HepG2 (cell line): ENCODE results near the gene RPGRIP1. TPM values are rescaled to one million over a fixed set of nuclear protein-coding genes. Genes with fewer than 3 reads are reported as not detected.

Experiments used
- ATAC-seq: fragments of 200-7000 bp; cut with Tn5 transposase; 3 replicates; pipeline ENCODE4 v1.9.1; 2020; ENCODE audit warnings: mild to moderate bottlenecking, moderate library complexity
- BruUV-seq: library from RNA; stranded (reverse); fragments of 400-500 nt; replicated peaks from 2 replicates; lab custom pipeline; 2021; lab: Mats Ljungman, UMichigan
- CTCF ChIA-PET: fragments of 300-600 bp; formaldehyde crosslinking; extraction: SDS; loops from one replicate; lab custom pipeline; 2021; ENCODE audit warnings: low total read pairs, inconsistent platforms, low intra/inter-chr PET ratio; lab: Yijun Ruan, JAX
- POLR2A ChIA-PET: fragments of 350-600 bp; sonication (Branson Sonifier 250); formaldehyde crosslinking; loops from one replicate; lab custom pipeline; 2020; ENCODE audit warnings: antibody characterized with exemption, inconsistent platforms; lab: Yijun Ruan, JAX
- DNase-seq: peaks from one replicate; pipeline ENCODE4 v3.0.0-alpha.2; 2015; ENCODE audit warnings: low spot score
- FAIRE-seq: peaks from 3 replicates; lab custom pipeline; 2011; peaks lifted over from hg19 to GRCh38; lab: Jason Lieb, UNC
- H2AFZ ChIP-seq: one replicate; pipeline ENCODE4 v1.6.1; 2011; ENCODE audit warnings: low read length, inconsistent platforms
- H3K27ac ChIP-seq: fragments of 300-600 bp; 3 replicates; pipeline ENCODE4 v1.8.0; 2011; ENCODE audit warnings: mixed run types, mild to moderate bottlenecking, mixed read lengths, low read length, inconsistent platforms; ENCODE audit not compliant: insufficient read depth; ENCODE audit errors: extremely low read length
- H3K27me3 ChIP-seq, 2 experiments: fragments of 200-600 bp in 1 of 2; 2 replicates in 1 of 2; 3 replicates in 1 of 2; pipeline versions ENCODE4 v1.6.0 to v1.8.0; 2011; ENCODE audit warnings: low read length in 2 of 2, mild to moderate bottlenecking in 2 of 2, moderate library complexity in 2 of 2, inconsistent platforms in 1 of 2; ENCODE audit not compliant: insufficient read depth in 2 of 2, control insufficient read depth in 1 of 2
- H3K36me3 ChIP-seq, 2 experiments: fragments of 200-600 bp in 1 of 2; replicated peaks in 1 of 2; 2 replicates in 1 of 2; 3 replicates in 1 of 2; pipeline versions ENCODE4 v1.5.1 to v1.8.0; 2011; ENCODE audit warnings: low read length in 2 of 2, inconsistent platforms in 1 of 2; ENCODE audit not compliant: insufficient read depth in 2 of 2, control insufficient read depth in 1 of 2
- H3K4me1 ChIP-seq: 2 replicates; pipeline ENCODE4 v1.5.1; 2012; ENCODE audit warnings: low read length, inconsistent platforms; ENCODE audit not compliant: insufficient read depth
- H3K4me2 ChIP-seq: 2 replicates; pipeline ENCODE4 v1.6.0; 2011; ENCODE audit warnings: low read depth, low read length, inconsistent platforms
- H3K4me3 ChIP-seq, 3 experiments: fragments of 200-600 bp in 1 of 3; sonication (generic), shearing (Covaris generic) in 1 of 3; replicated peaks in 1 of 3; 2 replicates each; pipeline ENCODE4 v1.5.1; 2011 to 2016; ENCODE audit warnings: low read length in 3 of 3, inconsistent platforms in 2 of 3, low read depth in 2 of 3, mild to moderate bottlenecking in 2 of 3, control low read depth in 1 of 3, mixed read lengths in 1 of 3; ENCODE audit not compliant: insufficient read depth in 1 of 3
- H3K79me2 ChIP-seq: one replicate; pipeline ENCODE4 v1.6.1; 2011; ENCODE audit warnings: low read length, inconsistent platforms; ENCODE audit not compliant: insufficient read depth
- H3K9ac ChIP-seq: 2 replicates; pipeline ENCODE4 v1.6.0; 2011; ENCODE audit warnings: mild to moderate bottlenecking, low read depth, low read length, inconsistent platforms; ENCODE audit not compliant: insufficient read depth
- H3K9me3 ChIP-seq: 2 replicates; pipeline ENCODE4 v1.5.1; 2012; ENCODE audit warnings: mild to moderate bottlenecking, low read length
- H4K20me1 ChIP-seq: 2 replicates; pipeline ENCODE4 v1.6.0; 2011; ENCODE audit warnings: inconsistent platforms, mild to moderate bottlenecking, low read length, moderate library complexity; ENCODE audit not compliant: insufficient read depth
- ELF3 ChIP-seq: IDR thresholded peaks from 2 replicates; pipeline ENCODE4 v1.6.1; 2016; ENCODE audit warnings: missing genetic modification reagents, missing compliant biosample characterization
- FOXP4 ChIP-seq: sonication (generic); formaldehyde crosslinking; IDR thresholded peaks from 2 replicates; pipeline ENCODE4 v1.4.0; 2020; ENCODE audit warnings: missing genetic modification reagents
- KDM6A ChIP-seq: IDR thresholded peaks from 2 replicates; pipeline ENCODE4 v1.6.1; 2016; ENCODE audit warnings: low read depth
- RBAK ChIP-seq: sonication (generic); formaldehyde crosslinking; IDR thresholded peaks from 2 replicates; pipeline ENCODE4 v1.5.1; 2020; ENCODE audit warnings: mild to moderate bottlenecking, missing genetic modification reagents
- SUZ12 ChIP-seq: fragments of 150-350 bp; IDR thresholded peaks from 2 replicates; pipeline ENCODE4 v1.6.1; 2014; ENCODE audit warnings: low read depth, low read length
- ZMYM4 ChIP-seq: sonication (generic); formaldehyde crosslinking; IDR thresholded peaks from 2 replicates; pipeline ENCODE4 v1.8.1; 2023; ENCODE audit warnings: mild to moderate bottlenecking, missing genetic modification reagents
- ZNF12 ChIP-seq: sonication (generic); formaldehyde crosslinking; IDR thresholded peaks from 2 replicates; pipeline ENCODE4 v1.5.0; 2020; ENCODE audit warnings: missing genetic modification reagents
- ZNF225 ChIP-seq: sonication (generic); formaldehyde crosslinking; IDR thresholded peaks from 2 replicates; pipeline ENCODE4 v1.4.0; 2020; ENCODE audit warnings: mild to moderate bottlenecking, missing genetic modification reagents
- ZNF234 ChIP-seq: sonication (generic); formaldehyde crosslinking; conservative IDR thresholded peaks from 2 replicates; pipeline ENCODE4 v1.5.1; 2020; ENCODE audit warnings: mild to moderate bottlenecking, missing genetic modification reagents
- ZNF264 ChIP-seq: sonication (generic); formaldehyde crosslinking; IDR thresholded peaks from 2 replicates; pipeline ENCODE4 v1.4.0; 2020; ENCODE audit warnings: missing genetic modification reagents
- ZNF335 ChIP-seq: sonication (generic); formaldehyde crosslinking; IDR thresholded peaks from 2 replicates; pipeline ENCODE4 v1.4.0; 2020; ENCODE audit warnings: missing genetic modification reagents
- ZNF576 ChIP-seq: sonication (generic); formaldehyde crosslinking; IDR thresholded peaks from 2 replicates; pipeline ENCODE4 v1.4.0; 2020; ENCODE audit warnings: mild to moderate bottlenecking, missing genetic modification reagents
- ZNF660 ChIP-seq: sonication (generic); formaldehyde crosslinking; IDR thresholded peaks from 2 replicates; pipeline ENCODE4 v1.5.1; 2020; ENCODE audit warnings: mild to moderate bottlenecking, low read depth, missing genetic modification reagents, borderline replicate concordance
- ZNF746 ChIP-seq: sonication (generic); formaldehyde crosslinking; IDR thresholded peaks from 2 replicates; pipeline ENCODE4 v1.8.0; 2022; ENCODE audit warnings: mild to moderate bottlenecking, missing genetic modification reagents
- ZNF777 ChIP-seq: sonication (generic); formaldehyde crosslinking; IDR thresholded peaks from 2 replicates; pipeline ENCODE4 v1.4.0; 2020; ENCODE audit warnings: missing genetic modification reagents
- ZNF841 ChIP-seq: sonication (generic); formaldehyde crosslinking; IDR thresholded peaks from 2 replicates; pipeline ENCODE4 v1.8.1; 2023; ENCODE audit warnings: missing genetic modification reagents, borderline replicate concordance
- ZSCAN29 ChIP-seq: sonication (generic); formaldehyde crosslinking; conservative IDR thresholded peaks from 2 replicates; pipeline ENCODE4 v1.4.0; 2020; ENCODE audit warnings: mild to moderate bottlenecking, missing genetic modification reagents
- WGBS: methylation state at CpG from one replicate; pipeline ENCODE4 v1.1.6; 2017; ENCODE audit warnings: low lambda C conversion rate; 5-methylcytosine and 5-hydroxymethylcytosine counted together
- in situ Hi-C: cut with HindIII; loops from 2 replicates; pipeline ENCODE4 v1.10.0; 2017; ENCODE audit warnings: low pct_unique_long_range_greater_than_20kb; ENCODE audit not compliant: extremely low pct_ligation_motif_present
- intact Hi-C: fragments of 100-400 bp; cut with micrococcal nuclease; formaldehyde crosslinking; loops from one replicate; pipeline ENCODE4 v1.10.0; 2022; ENCODE audit not compliant: unreplicated experiment
- polyA plus RNA-seq, 8 experiments: library from polyadenylated mRNA; depleted of rRNA in 3 of 8; stranded (reverse) in 7 of 8; unstranded in 1 of 8; fragments of >200 nt; fragmentation: Illumina TruSeq in 4 of 8; extraction: Trizol in 4 of 8; gene quantifications; 2 replicates each; pipeline versions ENCODE4 v1.2.1 to v1.2.3, GENCODE V29; 2011 to 2016; ENCODE audit warnings: low read depth in 4 of 8, missing spikeins in 1 of 8, mixed read lengths in 1 of 8; ENCODE audit not compliant: insufficient read depth in 1 of 8
- total RNA-seq, 5 experiments: library from RNA; depleted of rRNA; stranded (reverse); fragments of >200 nt; fragmentation: Illumina TruSeq; extraction: Trizol; gene quantifications; 2 replicates each; pipeline ENCODE4 v1.2.3, GENCODE V29; 2016; ENCODE audit warnings: low read depth in 1 of 5
- TF ChIP-seq, protein P1 (sequence below): IDR thresholded peaks from 2 replicates; pipeline ENCODE4 v1.6.1; 2018; ENCODE audit warnings: missing genetic modification reagents

The RPGRIP1 gene
- total and polyA plus RNA-seq, 2 of the 13 experiments (the other 11 are each of a cell fraction or from before 2014, with no cell fraction given) = 0.13 to 1.1 TPM

- Histone ChIP-seq H3K79me2 (no peaks in the 10 kb centered on the region), H3K4me3 (no peak overlapping the region), H3K4me1 (peaks cover 52% of the 10 kb centered on the region), H3K27me3 (no peaks in the 10 kb centered on the region), H3K9me3 (no peaks in the 10 kb centered on the region), H3K9ac (no peak overlapping the region), H2AFZ (no peak overlapping the region), H3K4me2 (no peak overlapping the region), H4K20me1 (no peaks in the 10 kb centered on the region), H3K27ac (no peak overlapping the region), H3K36me3 (no peaks in the 10 kb centered on the region)
- no TSS peak for BruUV-seq
- 80% methylated on average over 10 of the region's 10 CpGs for WGBS
- intact Hi-C loops (loop anchor here (2.0 kb wide), 1 partner anchor 21 kb away; no protein-coding TSS in a partner anchor), in situ Hi-C loops (no loop called here)
- ATAC-seq (no peak), DNase-seq (no peak), FAIRE-seq (no peak)
- no peak for TF ChIP-seq FOXP4
- TF ChIP-seq ZNF12 (CRISPR knock-in tag) = peak; percentile 98
- 0 out of 2 replicates have a peak, but pooled peaks have one; percentile 14 for TF ChIP-seq RBAK
- TF ChIP-seq ZNF335 = no peak
- TF ChIP-seq ZMYM4 (CRISPR knock-in tag) = no peak
- TF ChIP-seq ZSCAN29 (CRISPR knock-in tag) = no peak
- TF ChIP-seq ZNF660 = no peak
- TF ChIP-seq ZNF841 (CRISPR knock-in tag) = no peak
- TF ChIP-seq ELF3 (CRISPR knock-in tag) = no peak
- no peak for TF ChIP-seq ZNF234 (CRISPR knock-in tag)
- no peak for TF ChIP-seq ZNF746 (CRISPR knock-in tag)
- no peak for TF ChIP-seq KDM6A (CRISPR knock-in tag)
- TF ChIP-seq ZNF576 (CRISPR knock-in tag) = no peak
- TF ChIP-seq ZNF225 (CRISPR knock-in tag) = no peak
- TF ChIP-seq ZNF264 (CRISPR knock-in tag) = peak; percentile 93
- TF ChIP-seq ZNF777 (CRISPR knock-in tag) = no peak
- TF ChIP-seq, protein P1, sequence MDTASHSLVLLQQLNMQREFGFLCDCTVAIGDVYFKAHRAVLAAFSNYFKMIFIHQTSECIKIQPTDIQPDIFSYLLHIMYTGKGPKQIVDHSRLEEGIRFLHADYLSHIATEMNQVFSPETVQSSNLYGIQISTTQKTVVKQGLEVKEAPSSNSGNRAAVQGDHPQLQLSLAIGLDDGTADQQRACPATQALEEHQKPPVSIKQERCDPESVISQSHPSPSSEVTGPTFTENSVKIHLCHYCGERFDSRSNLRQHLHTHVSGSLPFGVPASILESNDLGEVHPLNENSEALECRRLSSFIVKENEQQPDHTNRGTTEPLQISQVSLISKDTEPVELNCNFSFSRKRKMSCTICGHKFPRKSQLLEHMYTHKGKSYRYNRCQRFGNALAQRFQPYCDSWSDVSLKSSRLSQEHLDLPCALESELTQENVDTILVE (CRISPR knock-in tag) = no peak
- TF ChIP-seq SUZ12 = no peak
- ChIA-PET POLR2A (interaction anchor here (1.3 to 3.6 kb wide), 2 partner anchors 9 to 22 kb away, joined by 4 to 11 read pairs; no protein-coding TSS in a partner anchor), CTCF (no interaction called here)
These were observed 19.8 kb downstream of the RPGRIP1 start for GRCh38 chr14:21299562-21300130.
